Stomach (tissue), 4 donors: ENCODE measurements around the gene C16orf54.

ENCODE experiments used
- CTCF ChIP-seq, 7 experiments: fragments of 450-650 bp in 4 of 7; fragments of 200-600 bp in 3 of 7; sonication (generic) in 3 of 7; IDR thresholded peaks; one replicate each; pipeline ENCODE4 v1.5.1; 2016 to 2019; ENCODE audit warnings: antibody characterized with exemption in 7 of 7, control low read depth in 2 of 7, mild to moderate bottlenecking in 1 of 7
- POLR2A ChIP-seq, 4 donors: fragments of 450-650 bp; IDR thresholded peaks; one replicate each; pipeline ENCODE4 v1.6.1; 2016; ENCODE audit warnings: antibody characterized with exemption in 4 of 4, control low read depth in 2 of 4, mild to moderate bottlenecking in 1 of 4, moderate library complexity in 1 of 4

GRCh38 chr16:29769507-29769906, 23.7 kb upstream of the C16orf54 start:
- TF ChIP-seq CTCF (IDR thresholded peaks at IDR 0.05) (no peak), POLR2A (IDR thresholded peaks at IDR 0.05) (no peak)
